ENCODE data around the gene CACNA1B. TPM values are rescaled to one million over a fixed set of nuclear protein-coding genes. Genes with fewer than 3 reads are reported as not detected.

Gene CACNA1B
- total and polyA plus RNA-seq, 7 donors = under 0.01 to 1.4 (median 0.55) TPM; not detected in 1

GRCh38 chr9:138075961-138076649 is 198.5 kb downstream of the CACNA1B start:
- no peak overlapping the region for H3K27ac ChIP-seq
- H3K4me1 ChIP-seq = no peaks in the 10 kb centered on the region
- no peaks in the 10 kb centered on the region for H3K27me3 ChIP-seq
- no peaks in the 10 kb centered on the region for H3K36me3 ChIP-seq
- intact Hi-C loops (cut with DNase I) = no loop called here
- no peak for TF ChIP-seq EP300 (IDR thresholded peaks at IDR 0.05)
- no peak for TF ChIP-seq POLR2AphosphoS5 (IDR thresholded peaks at IDR 0.05)
- no peak for TF ChIP-seq CTCF (IDR thresholded peaks at IDR 0.05)
- no peak for TF ChIP-seq POLR2A (IDR thresholded peaks at IDR 0.05)
- WGBS, 2 donors = 82 to 90% methylated on average over 14 of the region's 14 CpGs
- H3K9me3 ChIP-seq = no peaks in the 10 kb centered on the region
- H3K4me3 ChIP-seq = no peak overlapping the region
- DNase-seq = no peak

- no peak for DNase-seq
- intact Hi-C loops (cut with DNase I) = no loop called here
- no peaks in the 10 kb centered on the region for H3K36me3 ChIP-seq
- H3K27ac ChIP-seq = no peak overlapping the region
- TF ChIP-seq EP300 (IDR thresholded peaks at IDR 0.05) (no peak), CTCF (IDR thresholded peaks at IDR 0.05) (no peak), POLR2AphosphoS5 (IDR thresholded peaks at IDR 0.05) (no peak), POLR2A (IDR thresholded peaks at IDR 0.05) (no peak)
- no peak overlapping the region for H3K4me3 ChIP-seq
- H3K4me1 ChIP-seq = no peaks in the 10 kb centered on the region
- no peaks in the 10 kb centered on the region for H3K9me3 ChIP-seq
- H3K27me3 ChIP-seq = no peaks in the 10 kb centered on the region
- 77 to 85% methylated on average over 5 of the region's 5 CpGs for WGBS, 2 donors
Measured at GRCh38 chr9:138076650-138077009, 199.0 kb downstream of the CACNA1B start.

- no peaks in the 10 kb centered on the region for H3K4me1 ChIP-seq
- no peak overlapping the region for H3K4me3 ChIP-seq
- no peak overlapping the region for H3K27ac ChIP-seq
- no peaks in the 10 kb centered on the region for H3K27me3 ChIP-seq
- intact Hi-C loops (cut with DNase I) = no loop called here
- TF ChIP-seq CTCF (IDR thresholded peaks at IDR 0.05) (no peak), POLR2AphosphoS5 (IDR thresholded peaks at IDR 0.05) (no peak), POLR2A (IDR thresholded peaks at IDR 0.05) (no peak), EP300 (IDR thresholded peaks at IDR 0.05) (no peak)
- no peaks in the 10 kb centered on the region for H3K36me3 ChIP-seq
- H3K9me3 ChIP-seq = no peaks in the 10 kb centered on the region
- 87 to 90% methylated on average over 9 of the region's 9 CpGs for WGBS, 2 donors
- peak; percentile 46 for DNase-seq
Measured at GRCh38 chr9:138077126-138077525, 199.5 kb downstream of the CACNA1B start.

- TF ChIP-seq POLR2A (IDR thresholded peaks at IDR 0.05) (no peak), CTCF (IDR thresholded peaks at IDR 0.05) (no peak), POLR2AphosphoS5 (IDR thresholded peaks at IDR 0.05) (no peak), EP300 (IDR thresholded peaks at IDR 0.05) (no peak)
Measured at GRCh38 chr9:138077898-138078540, 200.4 kb downstream of the CACNA1B start.

More at GRCh38 chr9:138077898-138078540, 200.4 kb downstream of the CACNA1B start:
- no peaks in the 10 kb centered on the region for H3K27me3 ChIP-seq
- 82 to 88% methylated on average over 13 of the region's 13 CpGs for WGBS, 2 donors
- no peak overlapping the region for H3K27ac ChIP-seq
- intact Hi-C loops (cut with DNase I) = no loop called here
- H3K36me3 ChIP-seq = no peaks in the 10 kb centered on the region
- H3K9me3 ChIP-seq = no peaks in the 10 kb centered on the region
- peak; percentile 57 for DNase-seq
- H3K4me3 ChIP-seq = no peak overlapping the region
- H3K4me1 ChIP-seq = no peaks in the 10 kb centered on the region

Measured in sigmoid colon (tissue), 7 donors.